A549 (cell line): ENCODE measurements around the gene SLC47A2. TPM values are rescaled to one million over a fixed set of nuclear protein-coding genes. Genes with fewer than 3 reads are reported as not detected.

ENCODE experiments used
- ATAC-seq, 2 experiments: fragments of 200-7000 bp in 1 of 2; fragments of >200 bp in 1 of 2; cut with Nextera tagmentation in 1 of 2; cut with Tn5 transposase in 1 of 2; 3 replicates each; pipeline versions ENCODE4 v1.8.0 to v1.9.1; 2018 to 2020; ENCODE audit warnings: mild to moderate bottlenecking in 1 of 2, moderate library complexity in 1 of 2
- CTCF ChIA-PET: fragments of 300-600 bp; sonication (Branson Sonifier 250); formaldehyde crosslinking; extraction: SDS; loops from one replicate; lab custom pipeline; 2021; ENCODE audit warnings: antibody characterized with exemption, inconsistent platforms; lab: Yijun Ruan, JAX
- POLR2A ChIA-PET: fragments of 350-600 bp; formaldehyde crosslinking; extraction: SDS; loops from one replicate; lab custom pipeline; 2021; ENCODE audit warnings: antibody characterized with exemption, inconsistent platforms; lab: Yijun Ruan, JAX
- DNase-seq, 2 experiments: peaks; one replicate each; pipeline versions ENCODE4 v3.0.0 to v3.0.0-alpha.2; 2011 to 2016; ENCODE audit warnings: low read depth in 1 of 2, low spot score in 1 of 2
- FAIRE-seq: peaks from 2 replicates; lab custom pipeline; 2011; peaks lifted over from hg19 to GRCh38; lab: Jason Lieb, UNC
- H3K27ac ChIP-seq, 2 experiments: fragments of >200 bp; sonication (Bioruptor Twin); formaldehyde crosslinking; 3 replicates each; pipeline ENCODE4 v1.5.1; 2016 to 2017
- H3K4me1 ChIP-seq: fragments of >200 bp; sonication (Bioruptor Twin); formaldehyde crosslinking; 3 replicates; pipeline ENCODE4 v1.6.1; 2016
- H3K4me2 ChIP-seq: fragments of >200 bp; sonication (Bioruptor Twin); formaldehyde crosslinking; 3 replicates; pipeline ENCODE4 v1.6.1; 2016
- H3K4me3 ChIP-seq: fragments of >200 bp; sonication (Bioruptor Twin); formaldehyde crosslinking; 3 replicates; pipeline ENCODE4 v1.5.1; 2016
- H3K9me3 ChIP-seq: fragments of >200 bp; sonication (Bioruptor Twin); formaldehyde crosslinking; 3 replicates; pipeline ENCODE4 v1.6.1; 2016
- ATOH8 ChIP-seq: fragments of 250-450 bp; sonication (Bioruptor Pico); IDR thresholded peaks from 2 replicates; pipeline ENCODE4 v1.5.0; 2020; ENCODE audit warnings: low read depth, mild to moderate bottlenecking, moderate library complexity
- BCL3 ChIP-seq: fragments of >200 bp; sonication (Bioruptor Twin); formaldehyde crosslinking; IDR thresholded peaks from 3 replicates; pipeline ENCODE4 v1.6.1; 2016
- BHLHE40 ChIP-seq: IDR thresholded peaks from 2 replicates; pipeline ENCODE4 v1.6.1; 2012; ENCODE audit warnings: low read depth, low read length, inconsistent platforms
- CBX8 ChIP-seq: fragments of 200-600 bp; sonication (generic); IDR thresholded peaks from 2 replicates; pipeline ENCODE4 v1.6.1; 2016
- CEBPB ChIP-seq, 2 experiments: fragments of >200 bp in 1 of 2; sonication (Bioruptor Twin) in 1 of 2; formaldehyde crosslinking in 1 of 2; IDR thresholded peaks; 2 replicates each; pipeline ENCODE4 v1.6.1; 2012 to 2016
- CHD4 ChIP-seq: fragments of 200-600 bp; sonication (generic); IDR thresholded peaks from 2 replicates; pipeline ENCODE4 v1.6.1; 2016; ENCODE audit warnings: antibody characterized with exemption, mild to moderate bottlenecking, borderline replicate concordance
- EHMT2 ChIP-seq: fragments of 200-600 bp; sonication (generic); IDR thresholded peaks from 2 replicates; pipeline ENCODE4 v1.6.1; 2016; ENCODE audit warnings: antibody characterized with exemption, low read depth, mild to moderate bottlenecking, moderate library complexity
- FOXS1 ChIP-seq: fragments of 250-450 bp; sonication (Bioruptor Pico); IDR thresholded peaks from 2 replicates; pipeline ENCODE4 v1.5.0; 2020; ENCODE audit warnings: mild to moderate bottlenecking, moderate library complexity
- GATA3 ChIP-seq: IDR thresholded peaks from 2 replicates; pipeline ENCODE4 v1.6.1; 2012; ENCODE audit warnings: borderline replicate concordance
- HOXA7 ChIP-seq: fragments of 250-450 bp; sonication (Bioruptor Pico); IDR thresholded peaks from 2 replicates; pipeline ENCODE4 v1.5.0; 2020; ENCODE audit warnings: mild to moderate bottlenecking, moderate library complexity
- HOXB13 ChIP-seq: fragments of 250-450 bp; sonication (Bioruptor Pico); IDR thresholded peaks from 2 replicates; pipeline ENCODE4 v1.5.0; 2020; ENCODE audit warnings: low read depth, mild to moderate bottlenecking, moderate library complexity
- MAFK ChIP-seq: fragments of 450-650 bp; IDR thresholded peaks from 2 replicates; pipeline ENCODE4 v1.6.1; 2014; ENCODE audit not compliant: partially characterized antibody
- PHF8 ChIP-seq: fragments of 200-600 bp; sonication (generic); IDR thresholded peaks from 2 replicates; pipeline ENCODE4 v1.6.1; 2016; ENCODE audit warnings: low read depth, mild to moderate bottlenecking, antibody characterized with exemption, moderate library complexity, borderline replicate concordance
- POLR2A ChIP-seq: IDR thresholded peaks from 2 replicates; pipeline ENCODE4 v1.6.1; 2012; ENCODE audit warnings: mild to moderate bottlenecking, low read length
- POLR2AphosphoS2 ChIP-seq: conservative IDR thresholded peaks from 2 replicates; pipeline ENCODE4 v1.6.1; 2012; ENCODE audit warnings: low read length, improper control_type of control experiment, inconsistent platforms
- RAD21 ChIP-seq, 2 experiments: fragments of >200 bp in 1 of 2; sonication (Bioruptor Twin) in 1 of 2; formaldehyde crosslinking in 1 of 2; IDR thresholded peaks in 1 of 2; conservative IDR thresholded peaks in 1 of 2; 2 replicates in 1 of 2; 3 replicates in 1 of 2; pipeline ENCODE4 v1.6.1; 2012 to 2018; ENCODE audit warnings: inconsistent platforms in 1 of 2
- REST ChIP-seq: fragments of 200-600 bp; sonication (generic); IDR thresholded peaks from 2 replicates; pipeline ENCODE4 v1.6.1; 2016; ENCODE audit warnings: antibody characterized with exemption, mild to moderate bottlenecking, moderate library complexity
- SREBF2 ChIP-seq: fragments of 450-650 bp; IDR thresholded peaks from 2 replicates; pipeline ENCODE4 v1.6.1; 2014; ENCODE audit warnings: mild to moderate bottlenecking, moderate library complexity
- TP53 ChIP-seq: fragments of 250-450 bp; sonication (Bioruptor Pico); IDR thresholded peaks from 2 replicates; pipeline ENCODE4 v1.5.0; 2021; ENCODE audit warnings: mild to moderate bottlenecking, moderate library complexity
- ZC3H11A ChIP-seq: fragments of 450-650 bp; IDR thresholded peaks from 2 replicates; pipeline ENCODE4 v1.6.1; 2014; ENCODE audit warnings: antibody characterized with exemption, mild to moderate bottlenecking
- ZNF302 ChIP-seq: fragments of 250-450 bp; sonication (Bioruptor Pico); IDR thresholded peaks from 2 replicates; pipeline ENCODE4 v1.9.0; 2021; ENCODE audit warnings: inconsistent platforms, mild to moderate bottlenecking, moderate library complexity
- WGBS: methylation state at CpG from one replicate; pipeline ENCODE4 v1.1.6; 2017; ENCODE audit errors: missing lambda C conversion rate; 5-methylcytosine and 5-hydroxymethylcytosine counted together
- polyA plus RNA-seq, 4 experiments: library from polyadenylated mRNA; depleted of rRNA in 3 of 4; stranded (reverse); fragments of >200 nt; fragmentation: RNase III in 1 of 4; extraction: RNeasy Plus Mini Kit Qiagen cat#74134 plus additional on column Dnase treatment in 1 of 4; gene quantifications; 2 replicates in 3 of 4; 3 replicates in 1 of 4; pipeline ENCODE4 v1.2.3, GENCODE V29; 2011 to 2017
- TF ChIP-seq, protein P1 (sequence below): fragments of >200 bp; sonication (Bioruptor Twin); formaldehyde crosslinking; IDR thresholded peaks from 3 replicates; pipeline ENCODE4 v1.5.1; 2016
- TF ChIP-seq, protein P2 (sequence below): IDR thresholded peaks from 2 replicates; pipeline ENCODE4 v1.6.1; 2012; ENCODE audit warnings: low read depth, borderline replicate concordance

The SLC47A2 gene
- polyA plus RNA-seq, 2 of the 4 experiments (the other 2 are of a cell fraction), result 0.13 to 0.27 TPM

DNA sequence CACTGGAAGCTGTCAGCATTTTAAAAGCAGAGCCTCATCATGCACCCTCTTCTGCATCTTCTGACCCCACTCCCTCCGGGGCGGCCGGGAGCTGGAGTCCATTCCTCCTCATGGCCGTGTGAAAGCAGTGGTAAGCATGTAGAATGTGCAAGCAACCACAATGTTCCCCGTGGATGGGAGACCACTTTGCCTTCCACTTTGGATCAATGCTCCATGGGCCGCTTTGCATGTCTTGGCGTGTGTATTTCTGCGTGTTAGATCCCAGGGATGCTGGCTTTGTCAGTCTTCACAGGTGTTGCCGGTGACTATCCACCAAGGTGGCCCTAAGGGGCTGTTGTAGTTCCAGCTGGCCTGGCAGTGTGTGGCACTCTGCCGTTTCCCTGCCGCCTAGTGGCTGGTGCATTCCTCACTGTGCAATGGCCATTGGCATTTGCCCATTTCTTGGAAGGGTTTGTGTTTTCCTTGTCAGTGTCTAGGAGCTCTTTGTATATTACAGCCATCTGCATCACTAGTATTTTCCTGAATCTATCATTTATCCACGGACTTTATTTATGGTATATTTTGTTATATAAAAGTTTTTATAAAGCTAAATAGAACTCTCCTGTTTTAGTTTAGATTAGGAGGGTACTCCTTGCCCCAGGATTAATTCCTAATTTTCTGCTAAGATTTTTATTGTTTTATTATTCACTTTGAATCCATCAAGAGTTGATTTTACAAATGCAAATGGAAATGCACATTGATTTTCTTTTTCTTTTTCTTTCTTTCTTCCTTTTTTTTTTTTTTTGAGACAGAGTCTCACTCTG is 37.5 kb upstream of the SLC47A2 start (continued):
- TF ChIP-seq BCL3 (no peak), BHLHE40 (0 out of 2 replicates have a peak, but pooled peaks have one; percentile 24), SREBF2 (no peak), CEBPB (IDR thresholded peaks at IDR 0.05) (peak in 1 of 2 experiments; percentile 45; a peak in 1 of 4 replicates), HOXB13 (CRISPR knock-in tag) (peak; percentile 94), RAD21 (conservative IDR thresholded peaks at IDR 0.05 in 1 of 2, IDR thresholded peaks at IDR 0.05 in 1 of 2) (peak; percentile 84 to 85), ZC3H11A (no peak), GATA3 (peak; percentile 11; the same call in 1 of the 2 replicates), PHF8 (no peak), ZNF302 (peak; percentile 91)

DNA sequence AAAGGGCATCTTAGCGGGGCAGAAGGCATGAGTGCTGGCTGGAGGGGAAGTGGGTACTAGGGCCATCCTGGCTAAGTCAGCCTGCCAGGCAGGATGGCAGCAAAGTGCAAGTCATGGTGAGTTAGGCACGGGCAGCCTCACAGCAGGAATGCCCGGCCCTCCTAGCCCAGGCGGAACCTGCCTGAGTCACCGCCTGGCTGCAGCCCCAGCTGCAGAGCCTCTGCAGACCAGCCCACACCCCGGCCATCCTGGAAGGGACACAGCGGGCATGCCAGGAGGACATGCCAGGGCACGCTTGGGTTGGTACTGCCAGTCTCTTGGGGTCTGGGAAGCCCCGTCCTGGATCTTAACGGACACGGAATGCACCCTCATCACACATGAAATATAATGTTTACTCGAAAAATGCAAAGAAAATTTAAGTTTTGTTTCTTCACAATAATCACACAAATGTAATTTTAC is 36.7 kb upstream of the SLC47A2 start:
- Histone ChIP-seq H3K9me3 (no peaks in the 10 kb centered on the region), H3K27ac (peak overlapping the region; percentile 98 to 100), H3K4me2 (peak overlapping the region; percentile 77), H3K4me3 (peak overlapping the region; percentile 8; the same call in 1 of the 3 replicates), H3K4me1 (peaks cover 65% of the 10 kb centered on the region)
- ATAC-seq, result peak; percentile 83 to 90
- WGBS, result under 1% methylated on average over 12 of the region's 12 CpGs
- peak; percentile 100 for FAIRE-seq
- DNase-seq, result peak; percentile 98 to 99
- CTCF ChIA-PET, result interaction anchor here (0.6 to 22.4 kb wide), 33 partner anchors 3 to 426 kb away, joined by 3 to 681 read pairs (median 6); partner anchors contain the start of genes ALDH3A1, ALDH3A2, B9D1 and SLC47A1
- POLR2A ChIA-PET, result interaction anchor here (0.6 to 5.6 kb wide), 12 partner anchors 9 to 390 kb away, joined by 3 to 87 read pairs (median 7); partner anchors contain the start of genes ALDH3A2, B9D1 and MAPK7
- TF ChIP-seq EHMT2 (no peak), REST (no peak), GATA3 (peak; percentile 83), POLR2A (peak; percentile 54), BHLHE40 (peak; percentile 78), ATOH8 (CRISPR knock-in tag) (peak; percentile 87; the same call in 1 of the 2 replicates), CHD4 (no peak), FOXS1 (CRISPR knock-in tag) (peak; percentile 90), MAFK (peak; percentile 100), POLR2AphosphoS2 (no peak), TP53 (CRISPR knock-in tag) (peak; percentile 86), SREBF2 (no peak), BCL3 (peak; percentile 78; the same call in 2 of the 3 replicates), HOXA7 (CRISPR knock-in tag) (no peak; the same call in 1 of the 2 replicates), CBX8 (no peak), ZC3H11A (no peak)
- TF ChIP-seq, protein P1, sequence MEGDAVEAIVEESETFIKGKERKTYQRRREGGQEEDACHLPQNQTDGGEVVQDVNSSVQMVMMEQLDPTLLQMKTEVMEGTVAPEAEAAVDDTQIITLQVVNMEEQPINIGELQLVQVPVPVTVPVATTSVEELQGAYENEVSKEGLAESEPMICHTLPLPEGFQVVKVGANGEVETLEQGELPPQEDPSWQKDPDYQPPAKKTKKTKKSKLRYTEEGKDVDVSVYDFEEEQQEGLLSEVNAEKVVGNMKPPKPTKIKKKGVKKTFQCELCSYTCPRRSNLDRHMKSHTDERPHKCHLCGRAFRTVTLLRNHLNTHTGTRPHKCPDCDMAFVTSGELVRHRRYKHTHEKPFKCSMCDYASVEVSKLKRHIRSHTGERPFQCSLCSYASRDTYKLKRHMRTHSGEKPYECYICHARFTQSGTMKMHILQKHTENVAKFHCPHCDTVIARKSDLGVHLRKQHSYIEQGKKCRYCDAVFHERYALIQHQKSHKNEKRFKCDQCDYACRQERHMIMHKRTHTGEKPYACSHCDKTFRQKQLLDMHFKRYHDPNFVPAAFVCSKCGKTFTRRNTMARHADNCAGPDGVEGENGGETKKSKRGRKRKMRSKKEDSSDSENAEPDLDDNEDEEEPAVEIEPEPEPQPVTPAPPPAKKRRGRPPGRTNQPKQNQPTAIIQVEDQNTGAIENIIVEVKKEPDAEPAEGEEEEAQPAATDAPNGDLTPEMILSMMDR, result no peak
- TF ChIP-seq, protein P2, sequence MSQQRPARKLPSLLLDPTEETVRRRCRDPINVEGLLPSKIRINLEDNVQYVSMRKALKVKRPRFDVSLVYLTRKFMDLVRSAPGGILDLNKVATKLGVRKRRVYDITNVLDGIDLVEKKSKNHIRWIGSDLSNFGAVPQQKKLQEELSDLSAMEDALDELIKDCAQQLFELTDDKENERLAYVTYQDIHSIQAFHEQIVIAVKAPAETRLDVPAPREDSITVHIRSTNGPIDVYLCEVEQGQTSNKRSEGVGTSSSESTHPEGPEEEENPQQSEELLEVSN, result no peak
